ENCODE data around the gene SPDYE16.
A peak's percentile ranks its signal among the peaks of the same experiment; 100 is the strongest.
"Not testable (repeated sequence)": the region's sequence is repeated elsewhere in the genome, so short reads cannot be mapped to it uniquely, and the experiment has no call there.

SPDYE16 gene

DNA sequence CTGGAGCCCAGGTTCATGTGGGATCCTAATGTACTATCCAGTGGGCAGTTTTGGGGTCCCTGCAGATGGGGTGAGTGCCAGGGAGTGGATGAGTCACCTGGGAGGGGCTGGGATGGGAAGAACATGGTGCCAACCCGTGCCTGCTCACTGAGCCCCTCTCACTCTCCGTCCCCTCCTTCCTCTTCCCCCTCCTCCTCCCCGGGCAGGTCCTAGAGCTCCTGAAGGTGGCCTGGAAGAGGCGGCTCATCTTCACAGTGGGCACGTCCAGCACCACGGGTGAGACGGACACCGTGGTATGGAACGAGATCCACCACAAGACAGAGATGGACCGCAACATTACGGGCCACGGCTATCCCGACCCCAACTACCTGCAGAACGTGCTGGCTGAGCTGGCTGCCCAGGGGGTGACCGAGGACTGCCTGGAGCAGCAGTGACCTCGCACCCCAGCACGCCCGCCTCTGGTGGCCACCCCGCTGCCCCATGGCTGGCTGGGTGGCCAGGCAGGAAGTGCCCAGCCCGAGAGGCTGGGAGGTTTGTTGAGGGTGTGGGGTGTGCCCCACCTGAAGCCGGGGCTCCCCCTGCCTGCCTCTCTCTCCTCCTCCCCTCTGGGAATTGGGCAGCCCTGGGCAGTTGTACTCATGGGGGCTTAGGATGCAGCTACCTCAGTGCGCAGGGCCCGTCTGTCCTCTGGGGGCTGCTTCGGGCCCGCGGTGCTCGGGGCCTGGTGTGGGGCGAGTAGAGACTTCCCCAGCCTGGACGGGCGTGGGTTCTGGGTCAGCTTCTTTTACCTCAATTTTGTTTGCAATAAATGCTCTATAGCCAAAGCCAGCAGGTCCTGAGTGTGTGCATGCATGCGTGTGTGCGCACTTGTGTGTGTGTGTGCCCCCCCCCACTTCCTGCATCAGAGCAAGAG is 37.7 kb downstream of the SPDYE16 start:
- FAIRE-seq = no peak
- no peak for DNase-seq (ENCODE audit: insufficient read length, low spot score)

- DNase-seq (ENCODE audit: insufficient read length, low spot score); FAIRE-seq: not testable (repeated sequence)
Measured at GRCh38 chr7:76504351-76505167, 38.5 kb downstream of the SPDYE16 start.

- not testable (repeated sequence) for DNase-seq (ENCODE audit: insufficient read length, low spot score); FAIRE-seq
Measured at GRCh38 chr7:76503244-76503643, 39.9 kb downstream of the SPDYE16 start.

- not testable (repeated sequence) for DNase-seq (ENCODE audit: insufficient read length, low spot score); FAIRE-seq
Measured at GRCh38 chr7:76502836-76503235, 40.3 kb downstream of the SPDYE16 start.

GRCh38 chr7:76502224-76502623 is 40.9 kb downstream of the SPDYE16 start:
- not testable (repeated sequence) for DNase-seq (ENCODE audit: insufficient read length, low spot score); FAIRE-seq

DNA sequence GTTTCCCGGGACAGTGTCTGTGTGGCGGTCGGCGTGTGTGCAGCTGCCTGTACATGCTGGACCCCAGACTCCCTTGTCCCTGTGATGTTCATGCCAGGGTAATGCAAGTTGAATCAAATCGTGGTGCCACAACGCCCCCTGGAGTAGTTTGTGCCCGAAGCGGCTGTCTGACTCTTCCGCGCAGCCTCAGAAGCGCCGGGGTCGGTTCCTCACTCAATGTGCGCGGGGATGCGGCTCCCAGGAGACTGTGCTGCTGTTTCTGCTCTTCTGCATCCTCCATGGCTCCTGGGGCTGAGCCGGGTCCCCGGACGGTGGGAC is 43.2 kb downstream of the SPDYE16 start:
- peak; percentile 73 for FAIRE-seq
- not testable (repeated sequence) for DNase-seq (ENCODE audit: insufficient read length, low spot score)

DNA sequence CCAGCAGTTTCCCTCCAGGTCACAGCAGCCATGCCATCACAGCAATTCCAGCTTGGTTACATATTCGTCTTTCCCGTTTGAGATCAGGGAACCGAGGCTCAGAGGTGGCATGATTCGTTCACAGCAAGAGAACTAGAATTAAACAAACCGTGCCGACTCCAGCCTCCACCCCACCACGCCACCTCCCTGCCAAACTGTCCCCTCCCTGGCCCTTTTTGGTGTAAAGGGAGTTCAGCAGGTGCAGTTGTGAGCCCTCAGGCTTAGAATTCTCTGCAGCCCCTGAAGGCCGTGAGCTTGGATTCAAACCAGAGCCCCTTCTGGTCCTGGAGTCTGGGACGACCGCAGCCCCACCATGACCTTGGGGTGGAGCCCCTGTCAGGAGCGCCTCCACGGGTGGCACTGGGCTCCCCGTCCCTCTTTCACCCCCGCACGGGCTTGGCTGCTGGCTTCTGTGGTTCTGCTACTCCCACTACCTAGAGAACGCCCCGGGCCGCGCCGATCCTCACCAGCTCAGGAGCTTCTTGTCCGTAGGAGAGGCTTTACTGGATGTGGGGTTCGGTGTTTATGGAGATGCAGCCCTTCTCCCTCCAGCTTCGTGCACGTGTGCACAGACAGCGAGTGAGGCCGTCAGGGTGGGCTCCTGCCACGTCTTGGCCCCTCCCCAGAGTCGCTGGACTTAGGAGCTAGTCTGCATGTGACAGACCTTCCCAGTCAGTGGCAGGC is 43.7 kb downstream of the SPDYE16 start:
- not testable (repeated sequence) for FAIRE-seq; DNase-seq (ENCODE audit: insufficient read length, low spot score)

DNA sequence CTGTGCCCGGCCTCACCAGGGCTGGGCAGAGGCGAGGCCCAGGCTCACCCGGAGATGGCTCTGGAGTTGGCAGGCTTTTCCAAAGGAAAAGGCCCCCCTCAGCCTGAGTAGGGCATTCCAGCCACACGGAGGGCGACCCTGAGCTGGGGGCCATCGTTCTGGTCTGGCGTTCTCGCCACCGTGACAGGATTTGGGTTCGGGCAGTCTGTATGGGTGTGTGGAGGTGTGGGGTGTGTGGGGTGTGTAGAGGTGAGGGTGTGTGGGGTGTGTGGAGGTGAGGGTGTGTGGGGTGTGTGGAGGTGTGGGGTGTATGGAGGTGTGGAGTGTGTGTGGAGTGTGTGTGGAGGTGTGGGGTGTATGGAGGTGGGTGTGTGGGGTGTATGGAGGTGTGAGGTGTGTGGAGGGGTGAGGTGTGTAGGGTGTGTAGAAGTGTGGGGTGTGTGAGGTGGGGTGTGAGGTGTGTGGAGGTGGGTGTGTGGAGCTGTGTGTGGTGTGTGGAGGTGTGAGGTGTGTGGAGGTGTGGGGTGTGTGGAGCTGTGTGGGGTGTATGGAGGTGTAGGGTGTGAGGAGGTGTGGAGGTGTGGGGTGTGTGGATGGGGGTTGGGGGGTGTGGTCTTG is 44.4 kb downstream of the SPDYE16 start:
- not testable (repeated sequence) for DNase-seq (ENCODE audit: insufficient read length, low spot score); FAIRE-seq

GRCh38 chr7:76497918-76498582 is 45.0 kb downstream of the SPDYE16 start:
- peak; percentile 11 for FAIRE-seq
- not testable (repeated sequence) for DNase-seq (ENCODE audit: insufficient read length, low spot score)

GRCh38 chr7:76495717-76496116 is 47.4 kb downstream of the SPDYE16 start:
- not testable (repeated sequence) for FAIRE-seq; DNase-seq (ENCODE audit: insufficient read length, low spot score)

DNA sequence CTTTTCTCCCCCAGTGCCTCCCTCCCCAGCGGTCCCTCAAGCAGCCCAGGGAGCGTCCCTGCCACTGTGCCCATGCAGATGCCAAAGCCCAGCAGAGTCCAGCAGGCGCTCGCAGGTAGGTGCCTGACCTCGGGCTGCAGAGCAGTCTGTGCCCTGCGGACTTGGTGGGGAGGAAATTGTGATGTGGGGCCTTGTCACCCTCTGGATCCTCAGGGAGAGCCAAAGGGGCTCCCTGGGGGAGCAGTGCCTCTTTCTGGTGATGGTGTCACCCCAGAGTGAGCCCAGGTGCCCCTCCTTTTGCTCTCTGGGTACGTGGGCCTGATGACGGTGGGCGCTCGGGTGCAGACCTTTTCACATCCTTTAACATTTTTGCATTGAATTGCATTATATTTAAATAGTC is 51.0 kb downstream of the SPDYE16 start:
- not testable (repeated sequence) for FAIRE-seq; DNase-seq (ENCODE audit: insufficient read length, low spot score)

DNA sequence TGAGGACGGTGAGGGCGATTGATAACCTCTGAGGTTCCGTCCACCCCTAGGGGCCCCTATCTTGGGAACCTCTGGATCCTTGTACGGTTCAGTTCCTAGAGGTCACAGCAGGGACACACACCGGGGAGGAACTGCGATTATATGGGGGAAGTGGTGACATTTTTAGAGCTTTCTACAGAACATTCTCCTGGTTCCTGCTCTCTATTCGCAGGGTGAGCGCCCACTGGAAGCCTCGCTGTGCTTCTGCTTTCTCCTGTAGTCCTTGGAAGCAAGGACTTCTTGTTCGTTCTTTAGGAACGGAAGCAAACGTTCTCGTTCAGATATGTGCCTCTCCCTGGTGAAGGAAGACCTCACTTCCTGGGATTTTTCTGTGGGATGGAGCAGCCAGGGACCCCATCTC is 55.1 kb downstream of the SPDYE16 start:
- FAIRE-seq; DNase-seq (ENCODE audit: insufficient read length, low spot score): not testable (repeated sequence)

GRCh38 chr7:76486618-76487017 is 56.5 kb downstream of the SPDYE16 start:
- FAIRE-seq = peak; percentile 98
- DNase-seq (ENCODE audit: insufficient read length, low spot score) = not testable (repeated sequence)

DNA sequence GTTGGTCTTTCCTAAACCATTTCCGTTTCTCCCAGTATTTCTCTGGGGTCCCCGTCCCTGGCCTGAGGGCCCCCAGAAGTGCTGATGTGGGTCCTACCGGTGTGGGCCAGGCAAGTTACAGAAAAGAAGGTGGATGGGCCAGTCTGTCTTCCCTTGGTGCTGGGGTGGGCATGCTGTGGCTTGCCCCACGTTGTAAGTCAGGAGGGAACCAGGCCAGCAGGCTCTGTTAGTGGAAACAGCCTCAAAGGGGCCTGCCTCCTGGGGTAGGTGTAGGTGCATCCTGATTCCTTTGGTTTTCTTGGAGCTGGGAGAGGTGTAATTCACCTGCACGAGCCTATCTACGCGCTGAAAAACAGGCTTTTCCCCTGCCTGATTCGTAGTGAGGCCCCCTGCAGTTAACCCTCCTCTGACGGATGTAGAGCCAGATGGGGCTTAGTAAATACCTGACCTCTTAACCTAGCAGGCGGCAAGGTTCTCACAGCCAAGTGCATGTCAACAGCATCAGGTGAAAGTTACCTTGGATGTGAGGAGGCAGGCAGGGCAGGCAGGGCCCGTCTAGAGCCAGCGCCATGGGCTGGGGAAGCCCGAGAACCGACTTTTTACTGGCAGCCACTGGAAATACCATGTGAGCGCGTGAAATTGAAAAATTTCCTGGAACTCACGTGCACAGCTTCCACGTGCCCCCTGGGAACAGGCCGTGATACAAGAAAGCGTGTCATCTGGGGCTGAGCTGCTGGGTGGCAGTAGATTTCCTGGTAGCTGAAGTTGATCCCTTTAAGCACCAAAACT is 57.1 kb downstream of the SPDYE16 start:
- not testable (repeated sequence) for FAIRE-seq; DNase-seq (ENCODE audit: insufficient read length, low spot score)

DNA sequence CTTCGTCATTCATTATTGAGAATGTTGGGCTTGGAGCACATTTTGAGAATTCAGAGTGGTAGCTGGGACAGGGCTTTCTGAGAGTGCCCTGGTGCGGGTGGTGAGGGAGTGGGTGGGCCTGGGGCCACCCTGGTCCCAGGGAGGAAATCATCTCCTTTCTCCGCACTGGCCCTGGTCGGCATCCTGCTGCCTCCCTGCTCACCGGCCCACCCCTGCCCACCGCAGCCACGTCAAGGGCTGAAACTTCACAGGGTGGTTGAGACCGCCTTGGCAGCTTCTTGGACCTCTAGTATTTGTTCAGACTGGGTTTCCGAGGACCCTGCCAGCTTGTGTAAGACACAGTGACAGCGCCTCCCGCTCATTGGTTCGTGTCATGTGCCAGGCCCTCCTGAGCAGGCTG is 58.6 kb downstream of the SPDYE16 start:
- not testable (repeated sequence) for FAIRE-seq; DNase-seq (ENCODE audit: insufficient read length, low spot score)

- not testable (repeated sequence) for DNase-seq (ENCODE audit: insufficient read length, low spot score); FAIRE-seq
Measured at GRCh38 chr7:76483081-76483480, 60.0 kb downstream of the SPDYE16 start.

GRCh38 chr7:76482660-76483059 is 60.4 kb downstream of the SPDYE16 start:
- DNase-seq (ENCODE audit: insufficient read length, low spot score); FAIRE-seq: not testable (repeated sequence)

All from GM19239 (cell line).